Endodermal cell (in vitro differentiated cells): ENCODE measurements around the gene DENND5B. TPM values are rescaled to one million over a fixed set of nuclear protein-coding genes. Genes with fewer than 3 reads are reported as not detected.

Source experiments
- DNase-seq: peaks from one replicate; pipeline ENCODE4 v3.0.0-alpha.2; 2017
- H3K27ac ChIP-seq: 2 replicates; pipeline ENCODE4 v1.5.1; 2013; ENCODE audit warnings: mild to moderate bottlenecking, low read depth, low read length, moderate library complexity
- H3K27me3 ChIP-seq: 2 replicates; pipeline ENCODE4 v1.6.1; 2013; ENCODE audit warnings: mild to moderate bottlenecking, low read length, moderate library complexity; ENCODE audit not compliant: insufficient read depth, control insufficient read depth, poor library complexity, severe bottlenecking
- H3K36me3 ChIP-seq: 2 replicates; pipeline ENCODE4 v1.7.0; 2013; ENCODE audit warnings: mild to moderate bottlenecking, low read length, moderate library complexity; ENCODE audit not compliant: control insufficient read depth, insufficient read depth
- H3K4me1 ChIP-seq: one replicate; pipeline ENCODE4 v1.7.0; 2013; ENCODE audit warnings: low read length; ENCODE audit not compliant: control insufficient read depth, insufficient read depth
- H3K4me3 ChIP-seq: 2 replicates; pipeline ENCODE4 v1.5.1; 2013; ENCODE audit warnings: mild to moderate bottlenecking, low read length, moderate library complexity
- H3K9ac ChIP-seq: 2 replicates; pipeline ENCODE4 v1.6.1; 2013; ENCODE audit warnings: mild to moderate bottlenecking, low read length, moderate library complexity; ENCODE audit not compliant: poor library complexity, severe bottlenecking; ENCODE audit errors: extremely low read depth
- H3K9me3 ChIP-seq: 2 replicates; pipeline ENCODE4 v1.6.1; 2013; ENCODE audit warnings: mild to moderate bottlenecking, low read length, moderate library complexity; ENCODE audit not compliant: control insufficient read depth
- H3K27ac Mint-ChIP-seq: 2 replicates; pipeline ENCODE4 v1.8.0; 2020; ENCODE audit warnings: mixed read lengths
- H3K27me3 Mint-ChIP-seq: 2 replicates; pipeline ENCODE4 v1.8.0; 2021; ENCODE audit warnings: mild to moderate bottlenecking, mixed read lengths; ENCODE audit not compliant: insufficient read depth
- H3K36me3 Mint-ChIP-seq: 2 replicates; pipeline ENCODE4 v1.8.0; 2020; ENCODE audit warnings: low read depth, mixed read lengths
- H3K4me1 Mint-ChIP-seq: 2 replicates; pipeline ENCODE4 v1.8.0; 2020; ENCODE audit warnings: mixed read lengths
- H3K4me3 Mint-ChIP-seq: 2 replicates; pipeline ENCODE4 v1.8.0; 2020; ENCODE audit warnings: mild to moderate bottlenecking, moderate library complexity, mixed read lengths
- H3K9me3 Mint-ChIP-seq: 2 replicates; pipeline ENCODE4 v1.8.0; 2020; ENCODE audit warnings: mild to moderate bottlenecking, mixed read lengths
- CTCF ChIP-seq: fragments of 200-600 bp; sonication (generic); conservative IDR thresholded peaks from 2 replicates; pipeline ENCODE4 v1.5.0; 2021; ENCODE audit warnings: antibody characterized with exemption, mild to moderate bottlenecking
- WGBS, 2 experiments: methylation state at CpG; one replicate each; pipeline versions ENCODE4 v1.1.5 to v1.1.7; 2013; ENCODE audit warnings: missing lambda C conversion rate in 2 of 2, mixed read lengths in 1 of 2; ENCODE audit not compliant: insufficient coverage in 1 of 2, insufficient read length in 1 of 2; 5-methylcytosine and 5-hydroxymethylcytosine counted together
- total RNA-seq, 2 donors: library from RNA; stranded (reverse); fragmentation: NEBNext Ultra II Directional in 1 of 2; extraction: Animal tissue kit (Norgen Biotek cat#: 25700) in 1 of 2; gene quantifications; 2 replicates in 1 of 2; 3 replicates in 1 of 2; pipeline ENCODE4 v1.2.1, GENCODE V29; 2021

DENND5B gene
- total RNA-seq, 2 donors from 2014 or later = 24.5 to 34.2 TPM

GRCh38 chr12:31466768-31467167, 124.2 kb downstream of the DENND5B start:
- peaks cover 13% of the 10 kb centered on the region for H3K36me3 Mint-ChIP-seq
- TF ChIP-seq CTCF = no peak
- Histone ChIP-seq H3K9me3 (no peaks in the 10 kb centered on the region), H3K27ac (no peak overlapping the region), H3K4me3 (no peak overlapping the region), H3K27me3 (no peaks in the 10 kb centered on the region), H3K9ac (no peak overlapping the region), H3K4me1 (no peaks in the 10 kb centered on the region), H3K36me3 (no peaks in the 10 kb centered on the region)
- peaks cover 3% of the 10 kb centered on the region for H3K4me1 Mint-ChIP-seq
- no peak overlapping the region for H3K4me3 Mint-ChIP-seq
- no peak for DNase-seq
- H3K9me3 Mint-ChIP-seq = peaks cover 2% of the 10 kb centered on the region
- no peaks in the 10 kb centered on the region for H3K27me3 Mint-ChIP-seq
- no peak overlapping the region for H3K27ac Mint-ChIP-seq

- Mint-ChIP-seq H3K36me3 (peaks cover 13% of the 10 kb centered on the region), H3K9me3 (peaks cover 2% of the 10 kb centered on the region)
- DNase-seq = no peak
These were observed 125.9 kb downstream of the DENND5B start for GRCh38 chr12:31465002-31465401.

GRCh38 chr12:31460024-31460423, 130.9 kb downstream of the DENND5B start:
- Mint-ChIP-seq H3K4me3 (no peak overlapping the region), H3K36me3 (peaks cover 15% of the 10 kb centered on the region), H3K27me3 (no peaks in the 10 kb centered on the region), H3K27ac (no peak overlapping the region), H3K9me3 (no peaks in the 10 kb centered on the region), H3K4me1 (peaks cover 3% of the 10 kb centered on the region)
- Histone ChIP-seq H3K4me1 (no peaks in the 10 kb centered on the region), H3K9ac (no peak overlapping the region), H3K27me3 (no peaks in the 10 kb centered on the region), H3K36me3 (no peaks in the 10 kb centered on the region), H3K4me3 (no peak overlapping the region), H3K27ac (no peak overlapping the region), H3K9me3 (no peaks in the 10 kb centered on the region)
- DNase-seq = no peak
- no peak for TF ChIP-seq CTCF
- 96 to 100% methylated on average over 3 to 4 of the region's 4 CpGs for WGBS, 2 experiments

More at GRCh38 chr12:31465002-31465401, 125.9 kb downstream of the DENND5B start:
- peaks cover 3% of the 10 kb centered on the region for H3K4me1 Mint-ChIP-seq
- Histone ChIP-seq H3K9ac (no peak overlapping the region), H3K36me3 (no peaks in the 10 kb centered on the region), H3K4me3 (no peak overlapping the region), H3K4me1 (no peaks in the 10 kb centered on the region), H3K9me3 (no peaks in the 10 kb centered on the region), H3K27me3 (no peaks in the 10 kb centered on the region), H3K27ac (no peak overlapping the region)
- 88 to 96% methylated on average over 1 to 2 of the region's 2 CpGs for WGBS, 2 experiments
- H3K4me3 Mint-ChIP-seq = no peak overlapping the region
- no peaks in the 10 kb centered on the region for H3K27me3 Mint-ChIP-seq
- no peak for TF ChIP-seq CTCF
- no peak overlapping the region for H3K27ac Mint-ChIP-seq
